ENCODE results near the gene CCBE1.
"Not testable (repeated sequence)": the region's sequence is repeated elsewhere in the genome, so short reads cannot be mapped to it uniquely, and the experiment has no call there.

Gene CCBE1

DNA sequence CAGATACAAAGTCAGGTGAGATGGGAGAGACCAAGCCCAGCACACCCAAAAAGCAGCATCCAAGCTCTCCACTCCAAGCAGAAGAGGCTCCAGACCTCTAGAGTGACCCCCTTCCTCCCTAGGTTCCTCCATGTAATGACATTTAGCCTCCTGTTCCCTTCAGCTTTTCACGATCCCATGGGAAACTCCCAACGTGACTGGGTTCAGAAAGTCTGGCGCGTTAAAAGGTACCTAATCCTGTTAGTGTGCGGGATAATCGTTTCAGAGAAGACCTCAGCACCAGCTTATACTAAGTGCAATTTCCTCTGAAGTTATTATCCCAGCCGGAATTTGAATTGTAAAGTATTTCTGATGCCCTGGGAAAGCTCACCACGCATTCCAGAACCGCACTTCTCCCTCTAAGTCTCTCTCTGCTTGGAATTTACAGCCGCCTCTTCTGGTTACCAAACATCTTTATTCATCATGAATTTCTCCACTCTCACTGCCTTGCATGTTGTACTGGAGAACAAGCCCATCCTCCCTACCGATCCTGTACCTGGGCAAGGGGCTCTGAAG is 46.9 kb downstream of the CCBE1 start:
- no peak for DNase-seq

GRCh38 chr18:59649591-59649990 is 47.6 kb downstream of the CCBE1 start:
- no peak for DNase-seq

- not testable (repeated sequence) for DNase-seq
Observed at GRCh38 chr18:59648469-59648868, 48.8 kb downstream of the CCBE1 start.

GRCh38 chr18:59646963-59647307 is 50.3 kb downstream of the CCBE1 start:
- DNase-seq: no peak

GRCh38 chr18:59646228-59646962 is 50.8 kb downstream of the CCBE1 start:
- no peak for DNase-seq

DNA sequence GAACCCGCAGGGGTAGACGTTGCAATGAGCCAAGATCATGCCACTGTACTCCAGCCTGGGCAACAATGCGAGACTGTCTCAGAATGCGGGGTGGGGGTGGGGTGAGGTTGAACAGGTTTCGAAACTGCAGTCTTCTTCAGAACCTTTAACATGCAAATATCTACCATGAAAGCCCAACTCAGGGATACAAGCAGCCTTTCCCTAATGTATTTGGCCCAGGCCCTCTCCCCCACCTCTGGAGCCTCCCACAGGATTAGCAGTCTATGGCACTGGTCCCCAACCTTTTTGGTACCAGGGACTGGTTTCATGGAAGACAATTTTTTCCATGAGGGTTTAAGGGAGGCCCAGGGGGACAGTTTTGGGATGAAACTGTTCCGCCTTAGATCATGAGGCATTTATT is 53.5 kb downstream of the CCBE1 start:
- no peak for DNase-seq

- no peak for DNase-seq
Observed at GRCh38 chr18:59640721-59641120, 56.5 kb downstream of the CCBE1 start.

DNA sequence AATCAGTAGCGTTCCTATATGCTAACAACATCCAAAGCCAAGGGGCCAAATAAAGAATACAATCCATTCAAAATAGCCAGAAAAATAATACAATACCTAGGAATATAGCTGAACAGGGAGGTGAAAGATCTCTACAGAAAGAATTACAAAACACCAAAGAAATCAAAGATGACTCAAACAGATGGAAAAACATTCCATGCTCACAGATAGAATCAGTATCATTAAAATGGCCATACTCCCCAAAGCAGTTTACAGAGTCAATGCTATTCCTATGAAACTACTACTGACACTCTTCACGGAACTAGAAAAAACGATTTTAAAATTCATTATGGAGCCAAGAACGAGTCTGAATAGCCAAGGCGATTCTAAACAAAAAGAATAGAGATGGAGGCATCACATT is 57.4 kb downstream of the CCBE1 start:
- DNase-seq: no peak

GRCh38 chr18:59639136-59639535 is 58.1 kb downstream of the CCBE1 start:
- DNase-seq: no peak

DNA sequence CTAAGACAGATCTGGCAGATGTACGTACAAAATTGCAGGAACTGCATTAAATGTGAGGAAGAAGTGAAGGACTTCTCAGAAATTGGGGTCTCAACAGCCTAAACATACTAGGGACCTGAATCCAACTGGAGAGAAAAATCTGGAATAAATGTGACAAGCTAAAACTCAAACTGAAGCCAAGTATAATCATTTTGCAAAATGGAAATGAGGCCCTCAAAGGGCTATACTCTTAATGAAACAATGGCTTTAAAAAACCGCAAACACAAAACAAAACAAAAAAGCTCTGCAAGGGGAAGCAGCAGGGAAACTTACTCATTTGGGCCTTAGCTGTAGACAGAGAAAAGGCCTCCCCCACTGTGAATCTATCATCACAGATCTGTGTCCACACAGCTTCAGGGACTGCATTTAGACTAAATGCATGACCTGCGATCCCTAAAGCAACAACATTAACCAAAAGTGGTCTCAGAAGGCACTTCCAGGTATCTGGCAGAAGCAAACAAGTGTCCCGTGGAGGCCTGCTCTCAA is 63.2 kb downstream of the CCBE1 start:
- DNase-seq: no peak

GRCh38 chr18:59633317-59633716 is 63.9 kb downstream of the CCBE1 start:
- no peak for DNase-seq

- DNase-seq: no peak
Observed at GRCh38 chr18:59631583-59632181, 65.5 kb downstream of the CCBE1 start.

GRCh38 chr18:59629894-59630293 is 67.3 kb downstream of the CCBE1 start:
- no peak for DNase-seq

- no peak for DNase-seq
Observed at GRCh38 chr18:59628995-59629394, 68.2 kb downstream of the CCBE1 start.

- DNase-seq: no peak
Observed at GRCh38 chr18:59627414-59627813, 69.8 kb downstream of the CCBE1 start.

DNA sequence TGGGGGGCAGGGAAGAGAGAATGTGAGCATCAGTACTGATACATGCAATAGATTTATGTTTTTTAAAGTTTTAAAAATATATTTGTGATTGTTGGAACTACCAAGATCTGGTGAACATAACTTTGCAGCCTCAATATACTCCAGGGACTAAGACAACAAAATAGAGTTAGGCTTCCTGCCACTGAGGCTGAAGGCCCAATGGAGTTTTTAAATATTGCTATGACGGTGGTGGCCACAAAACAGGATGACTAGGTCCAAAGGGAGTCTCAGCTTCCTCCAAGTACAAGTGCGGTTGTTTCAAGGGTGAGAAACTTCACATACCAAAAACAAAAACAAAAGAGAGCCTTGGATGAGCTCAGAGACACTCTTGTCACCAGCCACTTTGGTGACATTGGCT is 72.9 kb downstream of the CCBE1 start:
- no peak for DNase-seq

- DNase-seq: no peak
Observed at GRCh38 chr18:59623456-59624368, 73.5 kb downstream of the CCBE1 start.

GRCh38 chr18:59621027-59621426 is 76.2 kb downstream of the CCBE1 start:
- no peak for DNase-seq

- no peak for DNase-seq
Observed at GRCh38 chr18:59620381-59620780, 76.8 kb downstream of the CCBE1 start.

DNA sequence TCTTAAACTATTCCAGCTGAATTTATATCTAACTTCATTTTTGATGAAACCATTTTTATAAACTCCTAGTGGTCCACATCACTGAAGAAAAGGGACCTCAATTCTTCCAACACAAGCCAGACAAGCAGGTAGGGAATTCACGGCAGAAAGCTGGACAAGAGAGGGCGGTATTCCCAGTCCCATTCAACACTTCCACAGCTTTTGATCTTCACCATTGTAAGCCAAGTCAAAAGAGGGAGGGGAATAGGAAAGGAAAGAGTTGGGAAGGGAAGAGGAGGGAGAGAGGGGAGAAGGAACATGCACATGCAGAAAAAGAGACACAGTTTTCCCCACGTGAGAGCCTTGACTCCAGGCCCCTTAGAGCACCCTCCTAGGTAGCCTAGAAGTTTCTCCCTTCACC is 77.4 kb downstream of the CCBE1 start:
- DNase-seq: no peak

GRCh38 chr18:59617468-59617932 is 79.7 kb downstream of the CCBE1 start:
- no peak for DNase-seq

DNA sequence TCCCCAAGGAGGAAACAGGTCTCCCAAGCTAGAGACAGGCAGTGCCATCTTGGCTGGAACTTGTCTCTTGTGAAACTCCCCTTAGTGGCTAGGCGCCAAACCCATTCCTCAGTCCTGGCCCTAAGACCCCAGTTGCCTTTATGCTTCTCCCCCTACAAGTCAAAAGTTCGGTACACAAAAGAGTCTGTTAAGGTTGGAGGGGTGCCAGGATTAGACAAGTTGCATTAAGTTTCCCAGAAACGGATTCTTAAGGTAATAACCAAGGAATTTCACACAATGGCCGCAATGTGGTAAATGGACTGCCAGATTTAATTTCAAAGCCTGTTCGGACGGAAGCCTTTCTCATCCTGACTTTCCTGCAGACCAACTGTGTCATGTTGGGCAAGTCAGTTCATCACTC is 80.7 kb downstream of the CCBE1 start:
- no peak for DNase-seq

- no peak for DNase-seq
Observed at GRCh38 chr18:59613903-59614302, 83.3 kb downstream of the CCBE1 start.
